HL-60 (cell line): Measurements from ENCODE around the gene RNASEH2A.

Source experiments
- DNase-seq, 2 experiments: peaks; one replicate each; pipeline ENCODE4 v3.0.0-alpha.2; 2010 to 2020; ENCODE audit warnings: low read depth in 1 of 2, low spot score in 1 of 2
- H3K27ac ChIP-seq: fragments of 250-450 bp; sonication (Bioruptor Pico); replicated peaks from 2 replicates; pipeline ENCODE4 v1.5.1; 2020; ENCODE audit warnings: mild to moderate bottlenecking, moderate library complexity
- H3K27me3 ChIP-seq: fragments of 250-450 bp; sonication (Bioruptor Pico); 2 replicates; pipeline ENCODE4 v1.5.1; 2021; ENCODE audit warnings: mild to moderate bottlenecking, moderate library complexity; ENCODE audit not compliant: insufficient read depth, poor library complexity, severe bottlenecking
- H3K4me3 ChIP-seq: replicated peaks from 2 replicates; pipeline ENCODE4 v1.5.1; 2011; ENCODE audit warnings: mild to moderate bottlenecking, control low read depth, low read length; ENCODE audit not compliant: insufficient read depth
- CTCF ChIP-seq: IDR thresholded peaks from one replicate; pipeline ENCODE4 v1.5.1; 2011; ENCODE audit warnings: low read length, control low read depth, inconsistent platforms; ENCODE audit not compliant: insufficient read depth
- GABPA ChIP-seq: IDR thresholded peaks from 2 replicates; pipeline ENCODE4 v1.6.1; 2012; ENCODE audit warnings: low read depth
- POLR2AphosphoS5 ChIP-seq: IDR thresholded peaks from 2 replicates; pipeline ENCODE4 v1.6.1; 2012; ENCODE audit warnings: low read depth
- REST ChIP-seq: IDR thresholded peaks from 2 replicates; pipeline ENCODE4 v1.6.1; 2012; ENCODE audit warnings: low read depth; ENCODE audit not compliant: insufficient replicate concordance
- SPI1 ChIP-seq: IDR thresholded peaks from 2 replicates; pipeline ENCODE4 v1.6.1; 2012; ENCODE audit warnings: low read depth, mild to moderate bottlenecking, borderline replicate concordance

The RNASEH2A gene

GRCh38 chr19:12785431-12786031, 20.9 kb upstream of the RNASEH2A start:
- H3K27ac ChIP-seq, result peak overlapping the region; percentile 95
- TF ChIP-seq POLR2AphosphoS5 (0 out of 2 replicates have a peak, but pooled peaks have one; percentile 26), CTCF (no peak), SPI1 (peak; percentile 100), GABPA (no peak), REST (no peak)
- H3K27me3 ChIP-seq, result no peaks in the 10 kb centered on the region
- peak; percentile 82 to 87 for DNase-seq
- H3K4me3 ChIP-seq, result no peak overlapping the region

GRCh38 chr19:12786141-12786870, 20.1 kb upstream of the RNASEH2A start:
- Histone ChIP-seq H3K27me3 (no peaks in the 10 kb centered on the region), H3K4me3 (no peak overlapping the region), H3K27ac (peak overlapping the region; percentile 95)
- TF ChIP-seq SPI1, result peak; percentile 66; the same call in 1 of the 2 replicates
- TF ChIP-seq CTCF, result no peak
- TF ChIP-seq REST, result no peak
- TF ChIP-seq POLR2AphosphoS5, result peak; percentile 27; the same call in 1 of the 2 replicates
- peak in 1 of 2 experiments; percentile 90 for DNase-seq

GRCh38 chr19:12786952-12787351, 19.4 kb upstream of the RNASEH2A start:
- H3K27ac ChIP-seq, result peak overlapping the region; percentile 95
- H3K27me3 ChIP-seq, result no peaks in the 10 kb centered on the region
- H3K4me3 ChIP-seq, result no peak overlapping the region
- DNase-seq, result no peak
- no peak for TF ChIP-seq CTCF
- no peak for TF ChIP-seq SPI1
- no peak for TF ChIP-seq REST
- no peak for TF ChIP-seq GABPA
- no peak for TF ChIP-seq POLR2AphosphoS5
